ENCODE data around the gene ADCY9.
A peak's percentile ranks its signal among the peaks of the same experiment; 100 is the strongest.
"Not testable (repeated sequence)": the region's sequence is repeated elsewhere in the genome, so short reads cannot be mapped to it uniquely, and the experiment has no call there.

ADCY9 gene

GRCh38 chr16:3938843-3939624 is 177.2 kb downstream of the ADCY9 start:
- peak overlapping the region; percentile 79 for H3K4me3 ChIP-seq (ENCODE audit: low read length)
- peak overlapping the region; percentile 84 for H3K9ac ChIP-seq (ENCODE audit: low read length)
- H3K9me3 ChIP-seq (ENCODE audit: control insufficient read depth, low read length), result no peaks in the 10 kb centered on the region
- DNase-seq (ENCODE audit: low read depth), result peak; percentile 88
- H3K4me1 ChIP-seq (ENCODE audit: control insufficient read depth, insufficient read depth, low read length), result peaks cover 13% of the 10 kb centered on the region
- no peaks in the 10 kb centered on the region for H3K36me3 ChIP-seq (ENCODE audit: control insufficient read depth, insufficient read depth, low read length, severe bottlenecking)
- no peaks in the 10 kb centered on the region for H3K27me3 ChIP-seq (replicated peaks; ENCODE audit: control insufficient read depth, insufficient read depth, low read length)

GRCh38 chr16:3938471-3938842 is 177.8 kb downstream of the ADCY9 start:
- Histone ChIP-seq H3K9ac (ENCODE audit: low read length) (peak overlapping the region; percentile 84), H3K36me3 (ENCODE audit: control insufficient read depth, insufficient read depth, low read length, severe bottlenecking) (no peaks in the 10 kb centered on the region), H3K4me3 (ENCODE audit: low read length) (peak overlapping the region; percentile 79), H3K9me3 (ENCODE audit: control insufficient read depth, low read length) (no peaks in the 10 kb centered on the region), H3K4me1 (ENCODE audit: control insufficient read depth, insufficient read depth, low read length) (peaks cover 13% of the 10 kb centered on the region), H3K27me3 (replicated peaks; ENCODE audit: control insufficient read depth, insufficient read depth, low read length) (no peaks in the 10 kb centered on the region)
- DNase-seq (ENCODE audit: low read depth), result no peak

GRCh38 chr16:3937066-3937875 is 179.0 kb downstream of the ADCY9 start:
- Histone ChIP-seq H3K9me3 (ENCODE audit: control insufficient read depth, low read length) (no peaks in the 10 kb centered on the region), H3K9ac (ENCODE audit: low read length) (no peak overlapping the region), H3K4me1 (ENCODE audit: control insufficient read depth, insufficient read depth, low read length) (peaks cover 13% of the 10 kb centered on the region), H3K27me3 (replicated peaks; ENCODE audit: control insufficient read depth, insufficient read depth, low read length) (no peaks in the 10 kb centered on the region), H3K36me3 (ENCODE audit: control insufficient read depth, insufficient read depth, low read length, severe bottlenecking) (no peaks in the 10 kb centered on the region), H3K4me3 (ENCODE audit: low read length) (no peak overlapping the region)
- no peak for DNase-seq (ENCODE audit: low read depth)

GRCh38 chr16:3935921-3936320 is 180.3 kb downstream of the ADCY9 start:
- Histone ChIP-seq H3K4me3 (ENCODE audit: low read length) (no peak overlapping the region), H3K4me1 (ENCODE audit: control insufficient read depth, insufficient read depth, low read length) (peaks cover 13% of the 10 kb centered on the region), H3K9ac (ENCODE audit: low read length) (no peak overlapping the region), H3K36me3 (ENCODE audit: control insufficient read depth, insufficient read depth, low read length, severe bottlenecking) (no peaks in the 10 kb centered on the region), H3K27me3 (replicated peaks; ENCODE audit: control insufficient read depth, insufficient read depth, low read length) (no peaks in the 10 kb centered on the region), H3K9me3 (ENCODE audit: control insufficient read depth, low read length) (no peaks in the 10 kb centered on the region)
- no peak for DNase-seq (ENCODE audit: low read depth)

GRCh38 chr16:3934491-3935181 is 181.6 kb downstream of the ADCY9 start:
- no peak overlapping the region for H3K4me3 ChIP-seq (ENCODE audit: low read length)
- H3K4me1 ChIP-seq (ENCODE audit: control insufficient read depth, insufficient read depth, low read length), result peaks cover 13% of the 10 kb centered on the region
- H3K27me3 ChIP-seq (replicated peaks; ENCODE audit: control insufficient read depth, insufficient read depth, low read length), result no peaks in the 10 kb centered on the region
- H3K36me3 ChIP-seq (ENCODE audit: control insufficient read depth, insufficient read depth, low read length, severe bottlenecking), result no peaks in the 10 kb centered on the region
- H3K9ac ChIP-seq (ENCODE audit: low read length), result no peak overlapping the region
- H3K9me3 ChIP-seq (ENCODE audit: control insufficient read depth, low read length), result no peaks in the 10 kb centered on the region
- DNase-seq (ENCODE audit: low read depth), result no peak

- not testable (repeated sequence) for DNase-seq (ENCODE audit: low read depth); H3K36me3 ChIP-seq (ENCODE audit: control insufficient read depth, insufficient read depth, low read length, severe bottlenecking); H3K4me1 ChIP-seq (ENCODE audit: control insufficient read depth, insufficient read depth, low read length); H3K9ac ChIP-seq (ENCODE audit: low read length); H3K27me3 ChIP-seq (replicated peaks; ENCODE audit: control insufficient read depth, insufficient read depth, low read length); H3K9me3 ChIP-seq (ENCODE audit: control insufficient read depth, low read length); H3K4me3 ChIP-seq (ENCODE audit: low read length)
These were observed 189.1 kb downstream of the ADCY9 start for GRCh38 chr16:3927147-3927546.

GRCh38 chr16:3924763-3925162 is 191.5 kb downstream of the ADCY9 start:
- Histone ChIP-seq H3K9me3 (ENCODE audit: control insufficient read depth, low read length) (peaks cover 4% of the 10 kb centered on the region), H3K36me3 (ENCODE audit: control insufficient read depth, insufficient read depth, low read length, severe bottlenecking) (no peaks in the 10 kb centered on the region), H3K4me1 (ENCODE audit: control insufficient read depth, insufficient read depth, low read length) (no peaks in the 10 kb centered on the region), H3K4me3 (ENCODE audit: low read length) (no peak overlapping the region), H3K27me3 (replicated peaks; ENCODE audit: control insufficient read depth, insufficient read depth, low read length) (peaks cover 8% of the 10 kb centered on the region), H3K9ac (ENCODE audit: low read length) (no peak overlapping the region)
- DNase-seq (ENCODE audit: low read depth), result no peak

GRCh38 chr16:3922241-3922640 is 194.0 kb downstream of the ADCY9 start:
- Histone ChIP-seq H3K4me1 (ENCODE audit: control insufficient read depth, insufficient read depth, low read length) (no peaks in the 10 kb centered on the region), H3K9me3 (ENCODE audit: control insufficient read depth, low read length) (peaks cover 15% of the 10 kb centered on the region), H3K36me3 (ENCODE audit: control insufficient read depth, insufficient read depth, low read length, severe bottlenecking) (no peaks in the 10 kb centered on the region), H3K27me3 (replicated peaks; ENCODE audit: control insufficient read depth, insufficient read depth, low read length) (peaks cover 8% of the 10 kb centered on the region), H3K4me3 (ENCODE audit: low read length) (no peak overlapping the region), H3K9ac (ENCODE audit: low read length) (no peak overlapping the region)
- DNase-seq (ENCODE audit: low read depth), result no peak

GRCh38 chr16:3920206-3920605 is 196.0 kb downstream of the ADCY9 start:
- DNase-seq (ENCODE audit: low read depth), result no peak
- Histone ChIP-seq H3K9me3 (ENCODE audit: control insufficient read depth, low read length) (peaks cover 20% of the 10 kb centered on the region), H3K27me3 (replicated peaks; ENCODE audit: control insufficient read depth, insufficient read depth, low read length) (peaks cover 12% of the 10 kb centered on the region), H3K9ac (ENCODE audit: low read length) (no peak overlapping the region), H3K4me3 (ENCODE audit: low read length) (no peak overlapping the region), H3K4me1 (ENCODE audit: control insufficient read depth, insufficient read depth, low read length) (no peaks in the 10 kb centered on the region), H3K36me3 (ENCODE audit: control insufficient read depth, insufficient read depth, low read length, severe bottlenecking) (no peaks in the 10 kb centered on the region)

- peaks cover 20% of the 10 kb centered on the region for H3K9me3 ChIP-seq (ENCODE audit: control insufficient read depth, low read length)
- peaks cover 20% of the 10 kb centered on the region for H3K27me3 ChIP-seq (replicated peaks; ENCODE audit: control insufficient read depth, insufficient read depth, low read length)
- no peaks in the 10 kb centered on the region for H3K36me3 ChIP-seq (ENCODE audit: control insufficient read depth, insufficient read depth, low read length, severe bottlenecking)
- H3K4me3 ChIP-seq (ENCODE audit: low read length), result no peak overlapping the region
- no peaks in the 10 kb centered on the region for H3K4me1 ChIP-seq (ENCODE audit: control insufficient read depth, insufficient read depth, low read length)
- no peak overlapping the region for H3K9ac ChIP-seq (ENCODE audit: low read length)
- no peak for DNase-seq (ENCODE audit: low read depth)
These were observed 196.8 kb downstream of the ADCY9 start for GRCh38 chr16:3919413-3919812.
